NCI-H1436 treated with DMSO at 0.1 percent for 48 hours (cell line): ENCODE data around the gene CLDN9.

Experiments
- DNase-seq: peaks from one replicate; lab custom pipeline; 2025; lab: John Stamatoyannopoulos, UW

Gene CLDN9

DNA sequence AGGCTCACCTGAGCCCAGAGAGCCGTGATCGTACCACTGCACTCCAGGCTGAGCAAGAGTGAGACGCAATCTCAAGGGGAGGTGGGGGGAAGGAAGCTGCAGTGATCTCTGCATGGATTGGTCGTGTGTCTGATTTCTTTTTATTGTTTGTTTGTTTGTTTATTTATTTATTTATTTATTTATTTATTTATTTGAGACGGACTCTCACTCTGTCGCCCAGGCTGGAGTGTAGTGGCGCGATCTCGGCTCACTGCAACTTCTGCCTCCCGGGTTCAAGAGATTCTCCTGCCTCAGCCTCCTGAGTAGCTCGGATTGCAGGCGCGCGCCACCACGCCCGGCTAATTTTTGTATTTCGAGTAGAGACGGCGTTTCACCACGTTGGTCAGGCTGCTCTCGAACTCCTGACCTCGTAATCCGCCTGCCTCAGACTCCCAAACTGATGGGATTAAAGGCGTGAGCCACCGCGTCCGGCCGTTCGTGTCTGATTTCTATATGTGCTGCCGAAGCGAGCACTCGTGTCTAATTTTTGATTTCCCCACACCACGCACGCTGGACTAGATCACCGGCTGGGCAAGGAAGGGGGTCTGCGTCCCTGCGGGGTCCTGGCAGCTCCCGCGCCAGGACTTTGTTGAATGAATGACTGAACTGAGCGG lies 7.0 kb downstream of the CLDN9 start:
- DNase-seq = no peak

DNA sequence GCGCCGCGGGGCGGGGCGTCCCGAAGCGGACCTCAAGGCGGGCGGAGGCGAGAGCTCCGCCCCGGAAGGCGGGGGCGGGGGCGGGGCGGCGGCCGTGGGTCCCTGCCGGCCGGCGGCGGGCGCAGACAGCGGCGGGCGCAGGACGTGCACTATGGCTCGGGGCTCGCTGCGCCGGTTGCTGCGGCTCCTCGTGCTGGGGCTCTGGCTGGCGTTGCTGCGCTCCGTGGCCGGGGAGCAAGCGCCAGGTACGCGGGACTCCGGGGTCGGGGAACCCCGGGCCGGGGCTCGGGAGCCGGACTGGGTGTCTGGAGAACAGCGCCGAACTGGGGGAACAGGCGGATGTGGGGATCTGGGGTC lies 7.5 kb downstream of the CLDN9 start, which contains the start of gene TNFRSF12A:
Gene TNFRSF12A, plus strand, starts transcription at position 122 of the 357 bp plus-strand sequence. Its CDS starts 30 bp downstream, at position 152.
- DNase-seq = no peak

DNA sequence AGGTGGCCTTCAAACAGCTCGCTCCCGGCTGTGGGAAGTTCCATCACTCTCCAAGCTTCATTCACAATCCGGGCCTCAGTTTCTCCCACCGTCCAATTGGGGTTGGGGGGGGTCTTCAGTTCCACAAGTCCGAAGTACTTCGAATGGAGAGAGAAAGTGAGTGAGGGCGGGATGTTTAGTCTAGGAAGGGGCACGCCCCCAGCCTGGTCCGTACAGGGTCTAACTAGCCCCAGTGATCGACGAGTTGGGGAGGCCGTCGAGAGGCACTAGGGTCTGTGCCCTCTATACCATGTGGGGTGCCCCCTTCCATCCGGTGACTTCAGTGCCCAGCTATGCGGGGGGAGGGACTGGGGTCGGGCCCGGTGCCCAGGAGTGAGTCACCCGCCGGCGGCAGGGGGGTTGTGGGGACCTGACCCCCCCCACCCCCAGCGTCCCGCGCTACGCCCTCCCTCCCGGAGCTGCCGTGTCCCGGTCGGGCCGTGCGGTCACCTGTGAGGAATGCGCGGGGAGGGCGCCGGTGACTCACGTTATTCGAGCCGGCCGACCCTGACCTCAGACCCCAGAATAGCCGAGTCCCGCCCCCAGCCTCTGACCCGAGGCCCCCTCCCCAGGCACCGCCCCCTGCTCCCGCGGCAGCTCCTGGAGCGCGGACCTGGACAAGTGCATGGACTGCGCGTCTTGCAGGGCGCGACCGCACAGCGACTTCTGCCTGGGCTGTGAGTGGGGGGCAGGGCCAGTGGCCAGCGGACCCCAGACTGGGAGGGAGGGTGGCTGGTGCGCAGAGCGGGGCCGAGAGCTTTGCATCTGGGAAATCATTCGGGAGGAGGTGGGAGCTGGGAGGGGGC lies 8.1 kb downstream of the CLDN9 start:
- DNase-seq = no peak

DNA sequence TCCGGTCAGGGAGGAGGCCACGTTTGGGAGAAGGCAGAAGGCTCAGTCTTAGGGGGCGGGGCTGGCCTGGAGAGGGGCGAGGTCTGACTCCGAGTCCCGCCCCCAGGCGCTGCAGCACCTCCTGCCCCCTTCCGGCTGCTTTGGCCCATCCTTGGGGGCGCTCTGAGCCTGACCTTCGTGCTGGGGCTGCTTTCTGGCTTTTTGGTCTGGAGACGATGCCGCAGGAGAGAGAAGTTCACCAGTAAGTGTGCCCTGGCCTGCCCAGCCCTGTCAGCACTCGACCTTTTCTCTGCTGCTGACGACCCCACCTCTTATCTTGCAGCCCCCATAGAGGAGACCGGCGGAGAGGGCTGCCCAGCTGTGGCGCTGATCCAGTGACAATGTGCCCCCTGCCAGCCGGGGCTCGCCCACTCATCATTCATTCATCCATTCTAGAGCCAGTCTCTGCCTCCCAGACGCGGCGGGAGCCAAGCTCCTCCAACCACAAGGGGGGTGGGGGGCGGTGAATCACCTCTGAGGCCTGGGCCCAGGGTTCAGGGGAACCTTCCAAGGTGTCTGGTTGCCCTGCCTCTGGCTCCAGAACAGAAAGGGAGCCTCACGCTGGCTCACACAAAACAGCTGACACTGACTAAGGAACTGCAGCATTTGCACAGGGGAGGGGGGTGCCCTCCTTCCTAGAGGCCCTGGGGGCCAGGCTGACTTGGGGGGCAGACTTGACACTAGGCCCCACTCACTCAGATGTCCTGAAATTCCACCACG lies 8.9 kb downstream of the CLDN9 start:
- DNase-seq = no peak

DNA sequence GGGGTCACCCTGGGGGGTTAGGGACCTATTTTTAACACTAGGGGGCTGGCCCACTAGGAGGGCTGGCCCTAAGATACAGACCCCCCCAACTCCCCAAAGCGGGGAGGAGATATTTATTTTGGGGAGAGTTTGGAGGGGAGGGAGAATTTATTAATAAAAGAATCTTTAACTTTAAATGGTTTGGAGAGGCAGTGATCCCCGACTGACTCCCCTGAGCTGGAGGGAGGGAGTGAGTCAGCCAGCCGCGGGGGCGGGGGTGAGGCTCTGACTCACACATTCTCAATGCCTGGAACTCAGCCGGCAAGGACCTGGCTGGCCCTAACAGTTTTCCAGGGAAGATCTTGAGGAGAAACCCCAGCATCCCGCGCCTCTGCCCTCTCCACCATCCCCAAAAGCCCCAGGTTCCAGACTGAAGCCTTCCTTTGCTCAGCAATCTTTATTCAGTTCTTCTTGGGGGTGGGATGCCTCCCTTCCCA lies 9.5 kb downstream of the CLDN9 start:
- DNase-seq = no peak

DNA sequence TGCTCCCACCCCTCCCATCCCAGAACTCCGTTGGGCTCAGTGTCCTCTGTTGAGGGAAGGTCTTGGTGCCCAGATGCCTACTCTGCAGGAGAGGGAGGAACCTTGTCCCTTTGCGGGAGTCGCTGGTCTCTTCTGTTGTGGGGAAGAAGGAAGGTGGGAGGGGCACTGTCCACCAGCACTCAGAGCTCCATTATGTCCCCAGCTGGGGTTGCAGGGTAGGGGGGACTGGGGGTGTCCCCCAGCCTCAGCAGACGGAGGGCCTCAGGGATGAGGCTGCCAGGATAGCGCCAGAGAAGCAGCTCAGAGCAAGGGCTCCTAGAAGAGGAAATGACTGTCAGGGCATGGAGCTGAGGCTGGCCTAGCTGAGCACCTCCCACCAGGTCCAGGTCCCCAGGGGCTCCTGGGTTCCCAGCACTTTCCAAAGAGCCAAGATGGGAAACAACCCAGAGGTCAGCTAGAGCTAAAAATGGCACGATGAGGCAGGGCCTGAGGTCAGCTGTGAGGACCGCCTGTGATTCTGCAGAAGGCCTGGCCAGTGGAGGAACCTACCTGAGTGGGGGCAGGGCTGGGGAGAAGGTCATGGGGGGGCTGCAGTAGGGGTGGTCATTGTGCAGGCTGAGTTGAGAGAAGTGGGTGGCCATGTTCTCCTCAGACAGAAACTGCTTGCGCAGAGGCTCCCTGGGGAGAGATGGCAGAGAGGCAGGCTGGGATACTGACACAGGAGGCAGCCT lies 10.1 kb downstream of the CLDN9 start:
- no peak for DNase-seq

DNA sequence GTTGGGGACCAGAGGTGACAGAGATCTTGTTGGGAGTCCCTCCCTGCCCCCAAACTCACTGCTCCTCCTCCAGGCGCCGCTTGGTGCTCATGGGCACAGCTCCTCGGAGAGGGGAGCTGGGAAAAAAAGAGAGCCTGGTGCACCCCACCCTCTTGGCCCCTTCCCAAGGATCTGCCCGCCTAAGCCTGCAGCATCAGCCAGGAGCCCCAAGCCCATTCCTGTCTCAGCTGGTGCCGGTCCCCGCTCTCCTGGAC lies 10.6 kb downstream of the CLDN9 start:
- no peak for DNase-seq

DNA sequence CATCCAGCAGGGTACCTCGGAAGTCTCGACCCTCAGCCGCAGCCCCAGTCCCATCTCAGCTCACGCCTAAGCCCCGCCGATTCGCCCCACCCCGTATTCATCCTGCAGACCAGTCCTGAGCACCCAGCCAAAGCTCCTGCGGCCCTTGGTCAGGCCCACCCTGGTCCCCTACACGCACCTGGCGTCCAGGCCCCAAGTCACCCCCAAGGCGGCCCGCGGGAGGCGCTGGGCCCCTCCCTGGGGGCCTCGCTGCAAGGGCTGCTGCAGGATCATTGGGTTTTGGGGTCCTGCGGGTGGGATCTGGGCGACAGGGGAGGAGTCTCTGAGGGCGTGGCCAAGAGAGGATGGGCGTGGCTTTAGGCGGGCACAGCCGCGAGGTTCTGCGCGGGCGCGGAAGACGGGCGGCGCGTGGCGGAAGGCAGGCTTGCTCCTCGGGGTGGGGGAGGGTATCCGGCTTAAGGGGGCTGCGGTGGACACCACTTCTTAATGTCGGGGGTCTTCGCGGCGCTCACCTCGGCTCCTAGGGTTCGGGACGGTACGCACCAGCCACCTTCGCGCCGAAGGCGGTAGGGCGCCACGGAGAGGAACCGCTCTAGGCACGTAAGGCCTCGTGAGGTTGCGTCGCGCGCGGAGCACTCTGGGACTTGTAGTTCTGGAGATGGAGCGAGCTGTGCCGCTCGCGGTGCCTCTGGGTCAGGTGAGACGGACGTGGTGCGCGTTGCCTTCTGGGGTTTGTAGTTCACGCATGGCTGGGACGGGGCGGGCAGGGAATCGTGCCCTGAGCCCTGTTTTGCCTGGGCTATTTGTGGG lies 11.2 kb downstream of the CLDN9 start, which contains the start of the genes HCFC1R1 and THOC6:
Gene HCFC1R1, minus strand, starts transcription at position 274 of the 810 bp plus-strand sequence. Its CDS starts 1 bp downstream, at position 273.
Gene THOC6, plus strand, starts transcription at position 367 of the 810 bp plus-strand sequence. Its CDS starts 292 bp downstream, at position 659.
- peak; percentile 92 for DNase-seq

DNA sequence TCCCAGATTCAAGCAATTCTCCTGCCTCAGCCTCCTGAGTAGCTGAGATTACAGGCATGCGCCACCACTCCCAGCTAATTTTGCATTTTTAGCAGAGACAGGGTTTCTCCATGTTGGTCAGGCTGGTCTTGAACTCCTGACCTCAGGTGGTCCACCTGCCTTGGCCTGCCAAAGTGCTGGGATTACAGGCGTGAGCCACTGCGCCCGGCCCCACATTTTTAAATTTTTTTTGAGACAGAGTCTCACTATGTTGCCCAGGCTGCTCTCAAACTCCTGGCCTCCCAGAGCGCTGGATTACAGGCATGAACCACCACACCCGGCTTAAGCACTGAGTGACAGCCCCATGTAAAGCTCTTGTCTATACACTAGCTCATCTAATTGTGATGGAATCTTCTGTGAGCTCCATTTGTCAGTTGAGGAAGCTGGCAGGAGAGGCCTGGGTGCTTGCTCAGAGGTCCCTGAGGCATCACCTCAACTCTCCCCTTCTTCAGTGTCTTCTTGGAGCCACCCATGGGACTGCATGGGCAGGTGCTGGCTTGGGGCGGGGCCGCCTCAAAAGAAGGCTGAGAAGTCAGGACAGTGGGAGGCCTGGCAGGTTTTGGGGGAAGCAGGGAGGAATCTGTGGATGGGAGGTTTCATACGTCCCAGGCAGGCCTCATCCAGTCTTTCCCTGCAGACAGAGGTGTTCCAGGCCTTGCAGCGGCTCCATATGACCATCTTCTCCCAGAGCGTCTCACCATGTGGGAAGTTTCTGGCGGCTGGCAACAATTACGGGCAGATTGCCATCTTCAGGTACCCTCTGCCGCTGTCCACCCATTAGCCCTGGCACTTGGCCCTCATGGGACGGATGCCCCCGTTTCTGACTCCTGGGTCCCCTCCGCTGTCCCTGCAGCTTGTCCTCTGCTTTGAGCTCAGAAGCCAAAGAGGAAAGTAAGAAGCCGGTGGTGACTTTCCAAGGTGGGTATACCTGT lies 12.6 kb downstream of the CLDN9 start:
- DNase-seq = no peak

DNA sequence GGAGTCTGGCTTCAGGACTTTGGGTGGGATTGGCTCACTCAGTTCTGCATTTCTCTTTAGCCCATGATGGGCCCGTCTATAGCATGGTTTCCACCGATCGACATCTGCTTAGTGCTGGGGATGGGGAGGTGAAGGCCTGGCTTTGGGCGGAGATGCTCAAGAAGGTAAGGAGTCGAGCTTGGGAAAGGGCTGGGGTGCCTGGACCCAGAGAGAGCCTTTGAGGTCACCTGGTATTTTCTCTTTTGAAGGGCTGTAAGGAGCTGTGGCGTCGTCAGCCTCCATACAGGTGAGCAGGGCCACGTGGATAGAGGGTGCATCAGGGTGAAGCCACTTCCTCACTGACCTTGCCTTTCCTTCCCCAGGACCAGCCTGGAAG lies 13.3 kb downstream of the CLDN9 start:
- no peak for DNase-seq

DNA sequence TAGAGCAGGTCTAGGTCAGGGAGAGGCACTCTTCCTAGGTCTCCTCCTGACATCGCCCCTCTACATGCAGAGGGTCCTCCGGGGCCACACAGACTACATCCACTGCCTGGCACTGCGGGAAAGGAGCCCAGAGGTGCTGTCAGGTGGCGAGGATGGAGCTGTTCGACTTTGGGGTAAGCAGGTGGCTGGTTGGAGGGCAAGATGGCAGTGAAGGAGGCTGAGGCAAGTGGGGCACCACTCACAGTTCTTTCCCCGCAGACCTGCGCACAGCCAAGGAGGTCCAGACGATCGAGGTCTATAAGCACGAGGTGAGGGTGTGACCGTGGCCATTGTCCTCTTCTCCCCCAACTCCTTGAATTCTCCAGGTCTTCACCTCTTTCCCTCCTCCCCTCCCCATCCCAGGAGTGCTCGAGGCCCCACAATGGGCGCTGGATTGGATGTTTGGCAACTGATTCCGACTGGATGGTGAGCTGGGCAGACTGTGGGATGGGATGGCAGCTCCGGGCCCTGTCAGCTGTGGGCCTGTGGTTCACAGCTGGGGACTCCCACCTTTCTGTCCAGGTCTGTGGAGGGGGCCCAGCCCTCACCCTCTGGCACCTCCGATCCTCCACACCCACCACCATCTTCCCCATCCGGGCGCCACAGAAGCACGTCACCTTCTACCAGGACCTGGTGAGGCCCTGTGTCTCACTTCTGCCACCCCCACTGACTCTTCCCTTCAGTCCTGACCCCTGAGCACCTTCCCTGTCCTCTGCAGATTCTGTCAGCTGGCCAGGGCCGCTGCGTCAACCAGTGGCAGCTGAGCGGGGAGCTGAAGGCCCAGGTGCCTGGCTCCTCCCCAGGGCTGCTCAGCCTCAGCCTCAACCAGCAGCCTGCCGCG lies 14.1 kb downstream of the CLDN9 start:
- DNase-seq = no peak

DNA sequence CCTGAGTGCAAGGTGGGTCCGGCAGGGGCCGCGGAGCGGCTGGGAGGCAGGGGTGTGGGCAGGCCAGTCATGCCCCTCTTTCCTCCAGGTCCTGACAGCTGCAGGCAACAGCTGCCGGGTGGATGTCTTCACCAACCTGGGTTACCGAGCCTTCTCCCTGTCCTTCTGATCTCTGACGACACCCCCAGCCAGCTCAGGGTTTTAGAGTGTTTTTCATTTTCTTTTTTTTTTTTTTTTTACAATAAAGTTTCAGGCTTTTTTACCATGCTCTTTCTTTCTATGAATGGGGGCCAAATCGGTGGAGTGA lies 14.7 kb downstream of the CLDN9 start:
- DNase-seq = no peak

DNA sequence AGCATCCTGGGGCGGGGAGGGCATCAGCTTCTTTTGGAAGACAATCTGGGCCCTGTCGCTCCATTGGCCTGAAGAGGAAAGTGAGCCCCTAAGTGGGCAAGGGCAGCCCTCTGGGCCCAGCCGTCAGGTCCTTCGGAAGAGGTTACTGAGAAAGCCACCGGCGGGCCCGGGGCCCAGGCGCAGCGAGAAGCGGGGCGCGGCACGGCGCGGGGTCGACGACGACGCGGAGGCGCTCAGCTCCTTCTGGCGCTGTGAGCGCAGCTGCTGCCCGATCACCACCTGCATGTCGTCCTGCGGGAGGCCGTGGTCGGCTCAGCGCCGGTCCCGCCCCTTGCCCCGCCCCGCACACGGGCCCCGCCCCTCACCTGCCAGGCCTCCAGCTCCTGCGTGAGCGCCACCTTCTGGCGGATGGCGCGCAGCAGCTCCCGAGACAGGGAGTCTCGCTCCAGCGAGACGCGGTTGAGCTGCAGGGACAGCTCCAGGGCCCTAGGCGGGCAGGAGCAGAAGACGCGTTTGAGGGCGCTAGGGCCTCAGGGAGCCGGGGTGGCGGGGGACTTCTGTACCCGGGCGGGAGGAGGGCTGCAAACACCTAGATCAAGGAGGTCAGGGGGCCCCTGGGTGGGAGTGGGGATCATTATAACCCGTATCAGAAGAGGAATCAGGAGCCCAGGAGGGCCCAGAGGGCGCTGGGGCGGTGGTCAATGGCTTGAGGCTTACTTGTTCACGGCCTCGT lies 15.4 kb downstream of the CLDN9 start:
- DNase-seq = peak; percentile 60

DNA sequence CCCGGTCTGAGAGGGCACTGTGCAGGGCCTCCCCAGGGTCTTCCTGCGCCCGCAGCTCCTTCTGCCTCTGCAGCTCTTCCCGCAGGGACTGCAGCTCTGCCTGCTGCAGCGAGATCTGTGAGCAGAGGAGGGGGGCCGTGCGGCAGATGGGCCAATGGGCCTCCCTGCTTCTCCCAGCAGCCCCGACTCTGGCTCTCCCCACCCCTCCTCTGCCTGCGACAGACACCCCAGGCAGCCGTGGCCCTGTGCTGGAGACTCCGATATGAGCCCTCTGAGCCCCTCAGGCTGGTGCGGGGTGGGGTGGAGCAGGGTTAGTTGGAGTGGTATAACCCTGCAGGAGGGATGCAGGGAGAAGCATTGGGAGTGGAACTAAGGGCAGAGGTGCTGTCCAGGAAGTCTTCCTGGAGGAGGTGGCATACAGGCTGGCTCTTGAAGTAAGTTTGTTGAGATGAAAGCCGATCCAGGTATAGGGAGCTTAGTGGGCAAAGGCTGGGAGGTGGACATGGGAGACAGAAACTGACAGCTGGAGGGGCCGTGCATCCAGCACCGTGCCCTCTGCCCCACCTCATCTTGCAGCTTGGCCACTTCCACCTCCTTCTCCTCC lies 16.1 kb downstream of the CLDN9 start:
- DNase-seq = no peak

DNA sequence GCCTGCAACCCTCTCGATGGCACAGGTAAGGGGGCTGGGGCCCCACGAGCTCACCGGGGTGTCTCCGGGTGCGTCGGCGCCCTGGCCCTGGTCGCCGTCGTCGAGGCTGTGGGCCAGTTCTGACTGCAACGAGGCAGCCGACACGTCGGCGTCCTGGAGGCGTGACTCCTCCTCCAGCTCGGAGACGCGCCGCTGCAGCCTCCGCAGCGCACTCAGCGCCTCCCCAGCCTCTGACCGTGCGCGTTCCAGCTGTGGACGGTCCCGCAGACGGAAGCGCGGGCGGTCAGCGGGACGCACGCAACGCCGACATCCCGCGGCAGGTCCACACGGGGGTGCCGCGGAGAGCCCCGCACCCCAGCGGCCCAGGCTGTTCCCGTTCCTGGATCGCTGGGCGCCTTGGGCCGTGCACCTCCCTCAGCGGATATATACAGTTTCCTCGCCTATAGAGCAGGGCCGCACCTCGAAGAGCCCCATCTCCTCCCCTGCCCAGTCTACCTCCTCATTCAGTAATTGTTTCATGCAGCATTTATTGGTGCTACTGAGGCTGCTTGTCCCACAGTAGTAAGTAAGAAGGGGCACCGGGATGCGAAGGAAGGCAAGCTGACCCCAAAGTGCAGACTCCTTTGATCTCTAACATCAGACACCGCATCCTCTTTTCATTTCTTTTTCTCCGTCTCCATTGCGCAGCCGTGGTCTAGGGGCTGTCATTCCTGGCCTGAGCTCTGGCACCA lies 16.9 kb downstream of the CLDN9 start:
- DNase-seq = no peak

DNA sequence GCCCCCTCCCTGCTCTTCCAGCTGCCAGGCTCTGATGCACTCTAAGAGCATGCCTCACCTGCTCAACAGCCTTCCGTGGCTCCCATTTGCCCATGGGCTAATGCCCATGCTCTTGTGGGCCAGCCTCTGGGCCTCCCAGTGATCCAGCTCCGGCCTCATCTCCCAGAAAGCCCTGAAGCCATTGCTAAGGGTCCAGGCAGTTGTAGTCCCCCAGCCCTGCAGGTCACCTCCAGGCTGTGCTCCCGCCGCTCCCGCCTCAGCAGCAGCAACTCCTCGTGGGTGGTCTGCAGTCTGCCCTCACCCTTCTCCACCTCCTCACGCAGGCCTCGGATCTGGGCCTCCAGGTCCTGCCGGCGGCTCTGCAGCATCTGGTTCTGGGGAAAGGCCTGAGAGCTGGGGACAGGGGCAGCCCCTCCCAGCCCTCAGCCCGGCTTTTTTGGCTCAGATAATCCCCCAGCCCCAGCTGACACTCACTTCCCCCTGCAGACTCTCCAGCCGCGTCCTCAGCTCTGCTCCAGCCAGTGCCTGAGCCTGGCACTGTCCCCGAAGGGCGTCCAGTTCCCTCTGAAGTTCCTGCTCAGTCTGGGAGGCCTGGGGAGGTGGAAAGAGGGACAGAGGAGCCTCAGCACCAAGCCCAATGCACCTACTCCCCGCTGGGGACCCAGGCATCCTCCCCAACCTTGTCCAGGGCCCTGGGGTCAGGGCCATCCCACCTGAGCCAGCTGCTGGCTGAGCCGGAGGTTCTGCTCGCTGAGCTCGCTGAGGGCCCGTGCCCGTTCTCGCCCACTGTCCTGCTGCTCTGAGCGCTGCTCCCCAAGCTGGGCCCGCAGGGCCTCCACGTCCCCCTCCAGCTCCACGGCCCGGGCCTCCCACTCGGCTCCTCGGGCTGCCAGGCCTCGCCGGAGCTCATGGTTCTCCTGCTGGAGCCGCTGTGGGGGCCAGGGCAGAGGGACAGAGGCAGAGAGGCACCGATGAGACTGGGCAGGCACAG lies 17.8 kb downstream of the CLDN9 start:
- DNase-seq = no peak
